ENCODE results near the gene CCDC51.

The CCDC51 gene

GRCh38 chr3:48419149-48419548, 20.8 kb downstream of the CCDC51 start:
- no peak for DNase-seq (ENCODE audit: low read depth)

GRCh38 chr3:48418651-48419050, 21.3 kb downstream of the CCDC51 start:
- no peak for DNase-seq (ENCODE audit: low read depth)

GRCh38 chr3:48418140-48418539, 21.8 kb downstream of the CCDC51 start:
- no peak for DNase-seq (ENCODE audit: low read depth)

GRCh38 chr3:48417529-48418108, 22.3 kb downstream of the CCDC51 start:
- DNase-seq (ENCODE audit: low read depth): no peak

GRCh38 chr3:48416546-48416945, 23.4 kb downstream of the CCDC51 start:
- DNase-seq (ENCODE audit: low read depth): no peak

- no peak for DNase-seq (ENCODE audit: low read depth)
Observed at GRCh38 chr3:48416091-48416505, 23.8 kb downstream of the CCDC51 start.

- no peak for DNase-seq (ENCODE audit: low read depth)
Observed at GRCh38 chr3:48415251-48415953, 24.5 kb downstream of the CCDC51 start.

GRCh38 chr3:48414376-48415250, 25.3 kb downstream of the CCDC51 start:
- DNase-seq (ENCODE audit: low read depth): no peak

- DNase-seq (ENCODE audit: low read depth): no peak
Observed at GRCh38 chr3:48413611-48414010, 26.3 kb downstream of the CCDC51 start.

GRCh38 chr3:48413086-48413485, 26.8 kb downstream of the CCDC51 start:
- DNase-seq (ENCODE audit: low read depth): no peak

- DNase-seq (ENCODE audit: low read depth): no peak
Observed at GRCh38 chr3:48412375-48413001, 27.4 kb downstream of the CCDC51 start.

GRCh38 chr3:48411606-48412374, 28.1 kb downstream of the CCDC51 start:
- DNase-seq (ENCODE audit: low read depth): no peak

GRCh38 chr3:48411041-48411588, 28.8 kb downstream of the CCDC51 start:
- no peak for DNase-seq (ENCODE audit: low read depth)

- DNase-seq (ENCODE audit: low read depth): no peak
Observed at GRCh38 chr3:48410205-48411040, 29.5 kb downstream of the CCDC51 start.

GRCh38 chr3:48409291-48410201, 30.4 kb downstream of the CCDC51 start:
- DNase-seq (ENCODE audit: low read depth): no peak

- no peak for DNase-seq (ENCODE audit: low read depth)
Observed at GRCh38 chr3:48408823-48409281, 31.1 kb downstream of the CCDC51 start.

- no peak for DNase-seq (ENCODE audit: low read depth)
Observed at GRCh38 chr3:48407542-48408099, 32.3 kb downstream of the CCDC51 start.

GRCh38 chr3:48406443-48407431, 33.2 kb downstream of the CCDC51 start:
- DNase-seq (ENCODE audit: low read depth): no peak

Data from GM04504 (cell line).